K562 (cell line): Measurements from ENCODE around the gene NAXE. TPM values are rescaled to one million over a fixed set of nuclear protein-coding genes. Genes with fewer than 3 reads are reported as not detected.

Experiments
- BHLHE40 ChIP-seq: IDR thresholded peaks from 2 replicates; pipeline ENCODE4 v1.6.1; 2011; ENCODE audit warnings: low read length, improper control_type of control experiment
- CREM ChIP-seq: IDR thresholded peaks from 2 replicates; pipeline ENCODE4 v1.6.1; 2014; ENCODE audit warnings: antibody characterized with exemption, low read depth
- DACH1 ChIP-seq: fragments of 450-650 bp; IDR thresholded peaks from 2 replicates; pipeline ENCODE4 v1.6.1; 2018; ENCODE audit not compliant: partially characterized antibody
- DDX20 ChIP-seq: fragments of 450-650 bp; IDR thresholded peaks from 2 replicates; pipeline ENCODE4 v1.6.1; 2016; ENCODE audit warnings: missing genetic modification characterization, low read depth, mild to moderate bottlenecking, missing compliant biosample characterization, moderate library complexity
- DLX4 ChIP-seq: fragments of 250-450 bp; sonication (Bioruptor Pico); IDR thresholded peaks from 2 replicates; pipeline ENCODE4 v1.6.1; 2021; ENCODE audit warnings: mild to moderate bottlenecking
- EZH2 ChIP-seq: IDR thresholded peaks from 2 replicates; pipeline ENCODE4 v1.6.1; 2012; ENCODE audit warnings: low read depth, mild to moderate bottlenecking, inconsistent platforms, low read length, borderline replicate concordance
- HCFC1 ChIP-seq: IDR thresholded peaks from 2 replicates; pipeline ENCODE4 v1.6.1; 2012; ENCODE audit warnings: low read depth, low read length, improper control_type of control experiment
- HDAC2 ChIP-seq: fragments of 450-650 bp; IDR thresholded peaks from 2 replicates; pipeline ENCODE4 v1.6.1; 2016; ENCODE audit warnings: mild to moderate bottlenecking
- HMG20A ChIP-seq: fragments of 450-650 bp; formaldehyde crosslinking; conservative IDR thresholded peaks from 2 replicates; pipeline ENCODE4 v1.4.0; 2020; ENCODE audit warnings: mild to moderate bottlenecking, mixed read lengths
- KHSRP ChIP-seq: fragments of 450-650 bp; IDR thresholded peaks from 2 replicates; pipeline ENCODE4 v1.6.1; 2017
- MCM2 ChIP-seq: fragments of 450-650 bp; IDR thresholded peaks from 2 replicates; pipeline ENCODE4 v1.6.1; 2017; ENCODE audit warnings: low read depth, mild to moderate bottlenecking
- NFRKB ChIP-seq: fragments of 450-650 bp; IDR thresholded peaks from 2 replicates; pipeline ENCODE4 v1.6.1; 2016; ENCODE audit warnings: low read depth
- NR2C1 ChIP-seq, 2 experiments: fragments of 450-650 bp; IDR thresholded peaks; 2 replicates each; pipeline ENCODE4 v1.6.1; 2017; ENCODE audit warnings: mild to moderate bottlenecking in 2 of 2, antibody characterized with exemption in 1 of 2, inconsistent platforms in 1 of 2, missing compliant biosample characterization in 1 of 2, missing genetic modification characterization in 1 of 2
- PML ChIP-seq: IDR thresholded peaks from 2 replicates; pipeline ENCODE4 v1.6.1; 2012; ENCODE audit warnings: low read length, inconsistent platforms
- RBBP5 ChIP-seq: fragments of 200-600 bp; sonication (generic); IDR thresholded peaks from 2 replicates; pipeline ENCODE4 v1.6.1; 2012; ENCODE audit warnings: borderline replicate concordance, mild to moderate bottlenecking, low read length, control low read depth, inconsistent platforms; ENCODE audit not compliant: insufficient read depth, poor library complexity, severe bottlenecking
- RNF2 ChIP-seq: sonication (generic); IDR thresholded peaks from 2 replicates; pipeline ENCODE4 v1.6.1; 2016
- SMARCB1 ChIP-seq: IDR thresholded peaks from 2 replicates; pipeline ENCODE4 v1.6.1; 2011; ENCODE audit warnings: improper control_type of control experiment, low read depth; ENCODE audit not compliant: insufficient read length
- STAG1 ChIP-seq: sonication (generic); formaldehyde crosslinking; IDR thresholded peaks from 2 replicates; pipeline ENCODE4 v1.5.0; 2020; ENCODE audit warnings: missing genetic modification reagents, borderline replicate concordance
- TOE1 ChIP-seq, 2 experiments: fragments of 450-650 bp in 1 of 2; sonication (generic) in 1 of 2; formaldehyde crosslinking in 1 of 2; IDR thresholded peaks; 2 replicates each; pipeline versions ENCODE4 v1.7.1 to v1.8.0; 2016 to 2022; ENCODE audit warnings: borderline replicate concordance in 2 of 2, mild to moderate bottlenecking in 2 of 2, antibody characterized with exemption in 1 of 2, inconsistent platforms in 1 of 2, low read depth in 1 of 2, missing genetic modification reagents in 1 of 2, moderate library complexity in 1 of 2
- ZBED1 ChIP-seq: IDR thresholded peaks from 2 replicates; pipeline ENCODE4 v1.6.1; 2014
- ZFP30 ChIP-seq: fragments of 250-450 bp; sonication (Bioruptor Pico); IDR thresholded peaks from 2 replicates; pipeline ENCODE4 v1.8.0; 2022; ENCODE audit warnings: moderate library complexity, mild to moderate bottlenecking, inconsistent platforms, borderline replicate concordance
- ZKSCAN1 ChIP-seq: fragments of 150-350 bp; IDR thresholded peaks from 2 replicates; pipeline ENCODE4 v1.6.1; 2016; ENCODE audit warnings: low read depth, low read length
- ZNF239 ChIP-seq: fragments of 250-450 bp; sonication (Bioruptor Pico); IDR thresholded peaks from 2 replicates; pipeline ENCODE4 v1.4.0; 2020; ENCODE audit warnings: mild to moderate bottlenecking
- ZNF561 ChIP-seq: fragments of 450-650 bp; formaldehyde crosslinking; conservative IDR thresholded peaks from 2 replicates; pipeline ENCODE4 v1.4.0; 2020; ENCODE audit warnings: mild to moderate bottlenecking, moderate library complexity
- polyA plus RNA-seq, 8 experiments: library from polyadenylated mRNA; depleted of rRNA in 4 of 8; stranded (reverse) in 5 of 8; unstranded in 3 of 8; fragments of >200 nt; fragmentation: Nextera tagmentation in 2 of 8; fragmentation: Illumina TruSeq in 1 of 8; extraction: Ambion mirVana in 2 of 8; extraction: Trizol in 1 of 8; gene quantifications; 2 replicates each; pipeline versions ENCODE4 v1.2.1 to v1.2.3, GENCODE V29; 2011 to 2014; ENCODE audit warnings: inconsistent platforms in 1 of 8, missing spikeins in 1 of 8
- total RNA-seq, 7 experiments: library from RNA; depleted of rRNA in 6 of 7; stranded (reverse); fragments of >200 nt in 6 of 7; fragmentation: Illumina TruSeq in 2 of 7; extraction: Trizol in 2 of 7; gene quantifications; 2 replicates each; pipeline versions ENCODE4 v1.2.1 to v1.2.3, GENCODE V29; 2011 to 2021; ENCODE audit warnings: low replicate concordance in 1 of 7
- TF ChIP-seq, protein P1 (sequence below): fragments of 450-650 bp; IDR thresholded peaks from 2 replicates; pipeline ENCODE4 v1.6.1; 2018; ENCODE audit not compliant: partially characterized antibody

The NAXE gene
- total and polyA plus RNA-seq, 9 of the 15 experiments (the other 6 are each of a cell fraction or from before 2014, with no cell fraction given) = 27.3 to 137 (median 90.0) TPM

DNA sequence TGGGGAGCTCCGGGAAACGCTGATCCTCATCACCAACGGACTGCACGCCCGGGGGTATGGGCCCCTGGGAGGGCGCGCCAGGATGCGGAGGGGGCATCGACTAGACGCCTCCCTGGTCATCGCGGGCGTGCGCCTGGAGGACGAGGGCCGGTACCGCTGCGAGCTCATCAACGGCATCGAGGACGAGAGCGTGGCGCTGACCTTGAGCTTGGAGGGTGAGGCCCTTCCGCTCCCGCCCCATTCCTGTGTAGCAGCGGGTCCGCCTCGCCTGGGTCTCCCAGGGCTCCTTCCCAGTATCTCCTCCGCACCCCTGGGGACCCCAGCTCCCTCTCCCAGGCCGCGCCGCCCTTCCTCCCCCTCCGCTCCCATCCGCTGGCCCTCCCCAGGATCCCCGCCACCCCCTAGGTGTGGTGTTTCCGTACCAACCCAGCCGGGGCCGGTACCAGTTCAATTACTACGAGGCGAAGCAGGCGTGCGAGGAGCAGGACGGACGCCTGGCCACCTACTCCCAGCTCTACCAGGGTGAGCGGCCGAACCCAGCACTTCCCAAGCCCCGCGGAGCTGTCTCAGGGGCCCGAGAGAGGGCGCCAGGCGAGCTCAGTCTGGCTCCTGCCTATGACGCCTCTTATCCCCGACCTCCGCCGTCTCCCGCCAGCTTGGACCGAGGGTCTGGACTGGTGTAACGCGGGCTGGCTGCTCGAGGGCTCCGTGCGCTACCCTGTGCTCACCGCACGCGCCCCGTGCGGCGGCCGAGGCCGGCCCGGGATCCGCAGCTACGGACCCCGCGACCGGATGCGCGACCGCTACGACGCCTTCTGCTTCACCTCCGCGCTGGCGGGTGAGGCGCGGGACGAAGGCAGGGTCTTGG is 32.6 kb downstream of the NAXE start (continued):
- TF ChIP-seq HCFC1 = peak; percentile 75
- no peak for TF ChIP-seq ZFP30 (CRISPR knock-in tag)
- TF ChIP-seq DDX20 (tag) = no peak
- TF ChIP-seq CREM = peak; percentile 97
- no peak for TF ChIP-seq BHLHE40
- TF ChIP-seq SMARCB1 = no peak
- no peak for TF ChIP-seq ZNF239
- TF ChIP-seq DACH1 = no peak
- TF ChIP-seq TOE1 (IDR thresholded peaks at IDR 0.05; ENCODE audit: borderline replicate concordance) = 0 out of 2 replicates have a peak, but pooled peaks have one; percentile 58
- TF ChIP-seq TOE1 (CRISPR knock-in tag; IDR thresholded peaks at IDR 0.05; ENCODE audit: borderline replicate concordance, low read depth) = no peak
- no peak for TF ChIP-seq NR2C1 (IDR thresholded peaks at IDR 0.05)
- TF ChIP-seq NR2C1 (tag; IDR thresholded peaks at IDR 0.05) = peak; percentile 36; the same call in 1 of the 2 replicates
- TF ChIP-seq STAG1 (CRISPR knock-in tag) = 0 out of 2 replicates have a peak, but pooled peaks have one; percentile 16
- TF ChIP-seq DLX4 (CRISPR knock-in tag) = no peak
- TF ChIP-seq HDAC2 = 0 out of 2 replicates have a peak, but pooled peaks have one; percentile 12
- TF ChIP-seq NFRKB = 0 out of 2 replicates have a peak, but pooled peaks have one; percentile 43
- no peak for TF ChIP-seq KHSRP
- peak; percentile 81; the same call in 1 of the 2 replicates for TF ChIP-seq RNF2
- peak; percentile 58 for TF ChIP-seq PML
- TF ChIP-seq ZBED1 = no peak
- no peak for TF ChIP-seq MCM2
- peak; percentile 83 for TF ChIP-seq RBBP5
- TF ChIP-seq, protein P1, sequence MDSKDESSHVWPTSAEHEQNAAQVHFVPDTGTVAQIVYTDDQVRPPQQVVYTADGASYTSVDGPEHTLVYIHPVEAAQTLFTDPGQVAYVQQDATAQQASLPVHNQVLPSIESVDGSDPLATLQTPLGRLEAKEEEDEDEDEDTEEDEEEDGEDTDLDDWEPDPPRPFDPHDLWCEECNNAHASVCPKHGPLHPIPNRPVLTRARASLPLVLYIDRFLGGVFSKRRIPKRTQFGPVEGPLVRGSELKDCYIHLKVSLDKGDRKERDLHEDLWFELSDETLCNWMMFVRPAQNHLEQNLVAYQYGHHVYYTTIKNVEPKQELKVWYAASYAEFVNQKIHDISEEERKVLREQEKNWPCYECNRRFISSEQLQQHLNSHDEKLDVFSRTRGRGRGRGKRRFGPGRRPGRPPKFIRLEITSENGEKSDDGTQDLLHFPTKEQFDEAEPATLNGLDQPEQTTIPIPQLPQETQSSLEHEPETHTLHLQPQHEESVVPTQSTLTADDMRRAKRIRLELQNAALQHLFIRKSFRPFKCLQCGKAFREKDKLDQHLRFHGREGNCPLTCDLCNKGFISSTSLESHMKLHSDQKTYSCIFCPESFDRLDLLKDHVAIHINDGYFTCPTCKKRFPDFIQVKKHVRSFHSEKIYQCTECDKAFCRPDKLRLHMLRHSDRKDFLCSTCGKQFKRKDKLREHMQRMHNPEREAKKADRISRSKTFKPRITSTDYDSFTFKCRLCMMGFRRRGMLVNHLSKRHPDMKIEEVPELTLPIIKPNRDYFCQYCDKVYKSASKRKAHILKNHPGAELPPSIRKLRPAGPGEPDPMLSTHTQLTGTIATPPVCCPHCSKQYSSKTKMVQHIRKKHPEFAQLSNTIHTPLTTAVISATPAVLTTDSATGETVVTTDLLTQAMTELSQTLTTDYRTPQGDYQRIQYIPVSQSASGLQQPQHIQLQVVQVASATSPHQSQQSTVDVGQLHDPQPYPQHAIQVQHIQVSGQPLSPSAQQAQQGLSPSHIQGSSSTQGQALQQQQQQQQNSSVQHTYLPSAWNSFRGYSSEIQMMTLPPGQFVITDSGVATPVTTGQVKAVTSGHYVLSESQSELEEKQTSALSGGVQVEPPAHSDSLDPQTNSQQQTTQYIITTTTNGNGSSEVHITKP = no peak
- TF ChIP-seq ZKSCAN1 = no peak
- TF ChIP-seq EZH2 = no peak
- TF ChIP-seq ZNF561 = no peak
- no peak for TF ChIP-seq HMG20A
